HG03354 (cell line): ENCODE measurements around the gene ATF7.
"Not testable (repeated sequence)": the region's sequence is repeated elsewhere in the genome, so short reads cannot be mapped to it uniquely, and the experiment has no call there.

Experiments used
- ATAC-seq: cut with Tn5 transposase; IDR thresholded peaks from one replicate; pipeline ENCODE4 v1.9.1; 2021; ENCODE audit warnings: mild to moderate bottlenecking; ENCODE audit not compliant: unreplicated experiment, poor library complexity, severe bottlenecking

ATF7 gene

GRCh38 chr12:53600490-53601295, 25.5 kb downstream of the ATF7 start:
- ATAC-seq, result no peak

GRCh38 chr12:53599579-53599978, 26.6 kb downstream of the ATF7 start:
- no peak for ATAC-seq

GRCh38 chr12:53598971-53599370, 27.2 kb downstream of the ATF7 start:
- ATAC-seq, result not testable (repeated sequence)

- no peak for ATAC-seq
These were observed 29.2 kb downstream of the ATF7 start for GRCh38 chr12:53596920-53597363.

GRCh38 chr12:53594897-53595615, 31.1 kb downstream of the ATF7 start:
- ATAC-seq, result no peak

GRCh38 chr12:53593707-53594106, 32.5 kb downstream of the ATF7 start:
- no peak for ATAC-seq

- no peak for ATAC-seq
These were observed 33.2 kb downstream of the ATF7 start for GRCh38 chr12:53593031-53593430.

GRCh38 chr12:53592426-53592825, 33.8 kb downstream of the ATF7 start:
- ATAC-seq, result no peak

- no peak for ATAC-seq
These were observed 34.6 kb downstream of the ATF7 start for GRCh38 chr12:53591301-53592206.

- ATAC-seq, result no peak
These were observed 35.5 kb downstream of the ATF7 start for GRCh38 chr12:53590652-53591051.

GRCh38 chr12:53589915-53590314, 36.3 kb downstream of the ATF7 start:
- no peak for ATAC-seq

- ATAC-seq, result no peak
These were observed 36.8 kb downstream of the ATF7 start for GRCh38 chr12:53589423-53589822.

- no peak for ATAC-seq
These were observed 38.1 kb downstream of the ATF7 start for GRCh38 chr12:53588123-53588522.

GRCh38 chr12:53586745-53587144, 39.4 kb downstream of the ATF7 start:
- ATAC-seq, result no peak

- ATAC-seq, result peak; percentile 82
These were observed 40.6 kb downstream of the ATF7 start for GRCh38 chr12:53585448-53586125.

GRCh38 chr12:53579545-53579955, 46.6 kb downstream of the ATF7 start:
- ATAC-seq, result no peak

- ATAC-seq, result no peak
These were observed 47.4 kb downstream of the ATF7 start for GRCh38 chr12:53578783-53579182.

- no peak for ATAC-seq
These were observed 48.2 kb downstream of the ATF7 start for GRCh38 chr12:53577941-53578352.

GRCh38 chr12:53575502-53576249, 50.5 kb downstream of the ATF7 start:
- no peak for ATAC-seq
